Measurements from ENCODE around the gene SDK1.
"Not testable (repeated sequence)": the region's sequence is repeated elsewhere in the genome, so short reads cannot be mapped to it uniquely, and the experiment has no call there.

The SDK1 gene

DNA sequence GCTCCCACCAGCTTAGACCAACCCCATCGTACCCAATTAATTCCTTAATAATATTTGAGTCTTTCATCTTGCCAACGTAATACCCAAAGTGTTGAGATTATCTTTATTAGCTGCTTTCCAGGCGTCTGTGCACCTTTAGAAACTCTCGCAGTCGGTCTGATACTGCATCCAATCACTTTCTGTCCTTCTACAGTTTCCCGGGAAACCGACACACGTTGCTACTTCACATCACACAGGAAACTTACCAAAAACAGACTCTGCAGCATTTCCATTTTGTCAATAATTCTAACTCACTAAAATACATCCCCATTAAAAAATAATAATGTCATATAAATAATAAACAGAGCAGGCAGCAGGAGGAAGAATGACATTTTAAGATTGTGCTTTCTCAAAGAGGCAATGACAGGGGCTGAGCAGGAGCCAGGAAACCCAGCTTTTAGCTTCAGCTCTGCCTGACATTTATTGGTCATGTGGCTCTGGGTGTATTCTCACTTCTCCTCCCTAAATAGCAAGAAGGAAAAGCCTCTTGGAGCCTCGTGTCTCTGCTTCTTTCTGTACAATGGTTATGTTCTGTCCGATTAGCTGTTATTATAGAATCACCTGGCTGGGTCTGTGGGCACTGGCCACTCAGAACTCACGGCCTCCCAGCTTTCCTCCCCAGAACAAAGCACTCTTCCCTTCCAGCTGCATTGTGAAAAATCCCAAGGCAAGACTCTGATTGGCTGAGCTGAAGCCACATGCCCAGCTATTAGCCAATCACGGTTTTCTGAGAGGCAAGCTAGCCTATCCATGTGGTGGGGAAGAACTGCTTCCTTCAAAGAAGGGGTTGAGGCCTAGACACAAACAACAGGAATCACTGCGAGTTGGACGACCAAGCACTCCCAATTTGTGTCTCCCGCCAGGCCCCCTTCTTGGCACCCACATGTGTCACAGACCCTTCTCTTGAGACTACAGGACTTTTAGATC is 956.4 kb downstream of the SDK1 start:
- no peak for TF ChIP-seq CTCF (IDR thresholded peaks at IDR 0.05)
- H2AFZ ChIP-seq, result no peak overlapping the region
- no peak overlapping the region for H3K27ac ChIP-seq
- no peaks in the 10 kb centered on the region for H3K79me2 ChIP-seq
- no peak overlapping the region for H3K4me3 ChIP-seq (ENCODE audit: low read depth, low read length)
- H3K9ac ChIP-seq, result no peak overlapping the region
- no peaks in the 10 kb centered on the region for H3K9me3 ChIP-seq (ENCODE audit: control insufficient read depth, low read length)
- no peaks in the 10 kb centered on the region for H3K36me3 ChIP-seq (ENCODE audit: control insufficient read depth, insufficient read depth, low read length)
- H3K27me3 ChIP-seq (ENCODE audit: control insufficient read depth, insufficient read depth, low read length), result no peaks in the 10 kb centered on the region
- H3K4me2 ChIP-seq (ENCODE audit: low read length), result no peak overlapping the region
- H3K4me1 ChIP-seq, result no peaks in the 10 kb centered on the region

DNA sequence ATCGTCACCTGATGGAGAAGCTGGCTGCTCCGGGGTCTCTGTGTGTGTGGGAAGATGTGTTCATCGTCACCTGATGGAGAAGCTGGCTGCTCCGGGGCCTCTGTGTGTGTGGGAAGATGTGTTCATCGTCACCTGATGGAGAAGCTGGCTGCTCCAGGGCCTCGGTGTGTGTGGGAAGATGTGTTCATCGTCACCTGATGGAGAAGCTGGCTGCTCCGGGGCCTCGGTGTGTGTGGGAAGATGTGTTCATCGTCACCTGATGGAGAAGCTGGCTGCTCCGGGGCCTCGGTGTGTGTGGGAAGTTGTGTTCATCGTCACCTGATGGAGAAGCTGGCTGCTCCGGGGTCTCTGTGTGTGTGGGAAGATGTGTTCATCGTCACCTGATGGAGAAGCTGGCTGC is 959.1 kb downstream of the SDK1 start:
- H3K79me2 ChIP-seq; H3K36me3 ChIP-seq (ENCODE audit: control insufficient read depth, insufficient read depth, low read length); H2AFZ ChIP-seq; H3K4me2 ChIP-seq (ENCODE audit: low read length); H3K27ac ChIP-seq; H3K4me3 ChIP-seq (ENCODE audit: low read depth, low read length); H3K27me3 ChIP-seq (ENCODE audit: control insufficient read depth, insufficient read depth, low read length); H3K9me3 ChIP-seq (ENCODE audit: control insufficient read depth, low read length); H3K4me1 ChIP-seq; H3K9ac ChIP-seq: not testable (repeated sequence)

DNA sequence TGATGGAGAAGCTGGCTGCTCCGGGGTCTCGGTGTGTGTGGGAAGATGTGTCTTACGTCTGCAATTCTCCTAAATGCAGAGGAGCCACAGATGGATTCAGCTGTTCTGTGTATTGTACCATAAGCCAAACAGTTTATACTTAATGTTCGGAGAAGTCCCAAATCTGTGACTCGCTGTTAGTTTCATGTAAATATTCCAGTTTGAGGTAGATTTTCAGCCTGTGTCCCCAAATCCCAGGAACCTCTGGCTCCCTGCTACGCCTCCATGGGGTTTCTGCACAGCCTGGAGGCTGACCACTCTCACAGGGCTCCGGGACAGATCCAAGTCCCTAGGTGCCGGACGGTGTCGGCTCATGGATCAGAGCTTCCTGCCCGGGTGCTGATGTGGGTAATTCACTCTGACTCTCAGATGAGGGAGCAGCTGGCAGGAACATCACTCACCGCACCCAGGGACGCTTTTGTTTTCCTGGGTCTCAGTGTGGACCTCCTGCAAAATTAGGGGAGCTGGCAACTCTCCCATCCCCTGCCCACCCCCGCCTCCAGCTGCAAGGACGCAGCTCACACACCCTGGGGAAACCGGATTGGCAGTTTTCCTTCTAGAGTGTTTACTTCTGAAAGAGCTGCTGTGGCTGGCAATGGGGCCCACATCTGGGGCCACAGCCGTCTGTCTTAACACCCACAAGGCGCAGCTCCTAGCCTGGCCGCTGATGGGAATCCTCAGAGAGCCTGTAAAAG is 960.0 kb downstream of the SDK1 start:
- H2AFZ ChIP-seq, result no peak overlapping the region
- H3K9ac ChIP-seq, result no peak overlapping the region
- H3K4me2 ChIP-seq (ENCODE audit: low read length), result no peak overlapping the region
- no peak for TF ChIP-seq CTCF (IDR thresholded peaks at IDR 0.05)
- H3K4me3 ChIP-seq (ENCODE audit: low read depth, low read length), result no peak overlapping the region
- no peaks in the 10 kb centered on the region for H3K79me2 ChIP-seq
- no peaks in the 10 kb centered on the region for H3K4me1 ChIP-seq
- no peak overlapping the region for H3K27ac ChIP-seq
- H3K27me3 ChIP-seq (ENCODE audit: control insufficient read depth, insufficient read depth, low read length), result no peaks in the 10 kb centered on the region
- H3K36me3 ChIP-seq (ENCODE audit: control insufficient read depth, insufficient read depth, low read length), result no peaks in the 10 kb centered on the region
- H3K9me3 ChIP-seq (ENCODE audit: control insufficient read depth, low read length), result no peaks in the 10 kb centered on the region

GRCh38 chr7:4261601-4261960 is 960.5 kb downstream of the SDK1 start:
- Histone ChIP-seq H3K4me2 (ENCODE audit: low read length) (no peak overlapping the region), H3K4me3 (ENCODE audit: low read depth, low read length) (no peak overlapping the region), H3K9ac (no peak overlapping the region), H3K4me1 (no peaks in the 10 kb centered on the region), H3K27me3 (ENCODE audit: control insufficient read depth, insufficient read depth, low read length) (no peaks in the 10 kb centered on the region), H3K9me3 (ENCODE audit: control insufficient read depth, low read length) (no peaks in the 10 kb centered on the region), H3K27ac (no peak overlapping the region), H3K36me3 (ENCODE audit: control insufficient read depth, insufficient read depth, low read length) (no peaks in the 10 kb centered on the region), H3K79me2 (no peaks in the 10 kb centered on the region), H2AFZ (no peak overlapping the region)
- TF ChIP-seq CTCF (IDR thresholded peaks at IDR 0.05), result no peak

- not testable (repeated sequence) for H3K27ac ChIP-seq; H3K79me2 ChIP-seq; H2AFZ ChIP-seq; H3K9ac ChIP-seq; H3K9me3 ChIP-seq (ENCODE audit: control insufficient read depth, low read length); H3K4me2 ChIP-seq (ENCODE audit: low read length); H3K27me3 ChIP-seq (ENCODE audit: control insufficient read depth, insufficient read depth, low read length); H3K36me3 ChIP-seq (ENCODE audit: control insufficient read depth, insufficient read depth, low read length); H3K4me3 ChIP-seq (ENCODE audit: low read depth, low read length); H3K4me1 ChIP-seq
Observed at GRCh38 chr7:4264206-4264605, 963.2 kb downstream of the SDK1 start.

Data from parathyroid adenoma (tissue), 2 donors.